K562 (cell line): ENCODE measurements around the gene PRCC. TPM values are rescaled to one million over a fixed set of nuclear protein-coding genes. Genes with fewer than 3 reads are reported as not detected.
A peak's percentile ranks its signal among the peaks of the same experiment; 100 is the strongest.

Experiments used
- ATF6 ChIP-seq: sonication (generic); formaldehyde crosslinking; IDR thresholded peaks from 2 replicates; pipeline ENCODE4 v1.4.0; 2020; ENCODE audit warnings: mild to moderate bottlenecking, missing genetic modification reagents
- BDP1 ChIP-seq: IDR thresholded peaks from 3 replicates; pipeline ENCODE4 v1.6.1; 2011; ENCODE audit not compliant: insufficient read length, insufficient read depth
- BRF2 ChIP-seq: IDR thresholded peaks from 3 replicates; pipeline ENCODE4 v1.6.1; 2011; ENCODE audit warnings: borderline replicate concordance, mild to moderate bottlenecking; ENCODE audit not compliant: insufficient read length, insufficient read depth
- CBFA2T2 ChIP-seq: fragments of 450-650 bp; conservative IDR thresholded peaks from 2 replicates; pipeline ENCODE4 v1.6.1; 2017; ENCODE audit warnings: mild to moderate bottlenecking
- GTF2A2 ChIP-seq: IDR thresholded peaks from 2 replicates; pipeline ENCODE4 v1.6.1; 2016; ENCODE audit warnings: mild to moderate bottlenecking, missing genetic modification characterization, missing compliant biosample characterization
- HMGN3 ChIP-seq: IDR thresholded peaks from 2 replicates; pipeline ENCODE4 v1.6.1; 2011; ENCODE audit warnings: borderline replicate concordance, low read depth, mild to moderate bottlenecking, mixed read lengths, low read length; ENCODE audit not compliant: insufficient read length; ENCODE audit errors: extremely low read depth
- HNRNPL ChIP-seq: fragments of 200-400 bp; formaldehyde crosslinking; IDR thresholded peaks from 2 replicates; pipeline ENCODE4 v1.6.1; 2017; ENCODE audit warnings: low read depth, mild to moderate bottlenecking, low read length
- LEF1 ChIP-seq: fragments of 450-650 bp; IDR thresholded peaks from 2 replicates; pipeline ENCODE4 v1.6.1; 2016; ENCODE audit warnings: mild to moderate bottlenecking
- MED1 ChIP-seq: sonication (generic); formaldehyde crosslinking; IDR thresholded peaks from 2 replicates; pipeline ENCODE4 v1.8.1; 2023; ENCODE audit warnings: missing genetic modification reagents, borderline replicate concordance
- MTA3 ChIP-seq: fragments of 450-650 bp; formaldehyde crosslinking; IDR thresholded peaks from 2 replicates; pipeline ENCODE4 v1.6.1; 2017; ENCODE audit warnings: mild to moderate bottlenecking, borderline replicate concordance
- NFE2L1 ChIP-seq: fragments of 450-650 bp; IDR thresholded peaks from 2 replicates; pipeline ENCODE4 v1.6.1; 2016; ENCODE audit warnings: missing genetic modification characterization, low read depth, mild to moderate bottlenecking, missing compliant biosample characterization, moderate library complexity, borderline replicate concordance
- NR1H2 ChIP-seq: sonication (generic); formaldehyde crosslinking; IDR thresholded peaks from 2 replicates; pipeline ENCODE4 v1.4.0; 2020; ENCODE audit warnings: mild to moderate bottlenecking, missing genetic modification reagents
- NR2F6 ChIP-seq: fragments of 450-650 bp; formaldehyde crosslinking; IDR thresholded peaks from 2 replicates; pipeline ENCODE4 v1.4.0; 2020; ENCODE audit warnings: mild to moderate bottlenecking
- RFX1 ChIP-seq: fragments of 450-650 bp; IDR thresholded peaks from 2 replicates; pipeline ENCODE4 v1.6.1; 2016; ENCODE audit warnings: mild to moderate bottlenecking, moderate library complexity
- RNF219 ChIP-seq: fragments of 250-450 bp; sonication (Bioruptor Pico); IDR thresholded peaks from 2 replicates; pipeline ENCODE4 v1.5.0; 2022; ENCODE audit warnings: mild to moderate bottlenecking
- TAF1 ChIP-seq: IDR thresholded peaks from 2 replicates; pipeline ENCODE4 v1.6.1; 2011; ENCODE audit warnings: mild to moderate bottlenecking, low read length, moderate library complexity; ENCODE audit not compliant: insufficient read depth, control insufficient read depth, severe bottlenecking; ENCODE audit errors: extremely low read depth
- TFAM ChIP-seq: fragments of 250-450 bp; sonication (Bioruptor Pico); conservative IDR thresholded peaks from 2 replicates; pipeline ENCODE4 v1.5.0; 2021; ENCODE audit warnings: mild to moderate bottlenecking, moderate library complexity
- TSC22D4 ChIP-seq: fragments of 450-650 bp; IDR thresholded peaks from 2 replicates; pipeline ENCODE4 v1.6.1; 2016; ENCODE audit warnings: missing genetic modification characterization, missing biosample characterization, control low read depth
- ZBED1 ChIP-seq: IDR thresholded peaks from 2 replicates; pipeline ENCODE4 v1.6.1; 2014
- ZBTB9 ChIP-seq: fragments of 450-650 bp; formaldehyde crosslinking; IDR thresholded peaks from 2 replicates; pipeline ENCODE4 v1.4.0; 2020; ENCODE audit warnings: mild to moderate bottlenecking, moderate library complexity
- ZC3H8 ChIP-seq: fragments of 450-650 bp; IDR thresholded peaks from 2 replicates; pipeline ENCODE4 v1.6.1; 2017
- ZNF23 ChIP-seq: fragments of 250-450 bp; sonication (Bioruptor Pico); IDR thresholded peaks from 2 replicates; pipeline ENCODE4 v1.4.0; 2020; ENCODE audit warnings: mild to moderate bottlenecking
- ZNF24 ChIP-seq: fragments of 450-650 bp; IDR thresholded peaks from 2 replicates; pipeline ENCODE4 v1.6.1; 2016
- ZNF780A ChIP-seq: fragments of 250-450 bp; sonication (Bioruptor Pico); IDR thresholded peaks from 2 replicates; pipeline ENCODE4 v1.5.0; 2021; ENCODE audit warnings: mild to moderate bottlenecking
- polyA plus RNA-seq, 8 experiments: library from polyadenylated mRNA; depleted of rRNA in 4 of 8; stranded (reverse) in 5 of 8; unstranded in 3 of 8; fragments of >200 nt; fragmentation: Nextera tagmentation in 2 of 8; fragmentation: Illumina TruSeq in 1 of 8; extraction: Ambion mirVana in 2 of 8; extraction: Trizol in 1 of 8; gene quantifications; 2 replicates each; pipeline versions ENCODE4 v1.2.1 to v1.2.3, GENCODE V29; 2011 to 2014; ENCODE audit warnings: inconsistent platforms in 1 of 8, missing spikeins in 1 of 8
- total RNA-seq, 7 experiments: library from RNA; depleted of rRNA in 6 of 7; stranded (reverse); fragments of >200 nt in 6 of 7; fragmentation: Illumina TruSeq in 2 of 7; extraction: Trizol in 2 of 7; gene quantifications; 2 replicates each; pipeline versions ENCODE4 v1.2.1 to v1.2.3, GENCODE V29; 2011 to 2021; ENCODE audit warnings: low replicate concordance in 1 of 7

The PRCC gene
- total and polyA plus RNA-seq, 9 of the 15 experiments (the other 6 are each of a cell fraction or from before 2014, with no cell fraction given) = 23.9 to 201 (median 41.1) TPM

GRCh38 chr1:156751757-156752481 lies 15.4 kb upstream of the PRCC start (continued):
- TF ChIP-seq NFE2L1 (tag) (no peak), RNF219 (no peak), ZNF23 (CRISPR knock-in tag) (no peak), MED1 (CRISPR knock-in tag) (no peak), NR1H2 (CRISPR knock-in tag) (peak; percentile 65; the same call in 1 of the 2 replicates), TAF1 (peak; percentile 82), TSC22D4 (tag) (no peak), ZNF24 (no peak), MTA3 (peak; percentile 91; the same call in 1 of the 2 replicates), LEF1 (no peak), RFX1 (no peak), BRF2 (no peak), ZBED1 (no peak), GTF2A2 (tag) (no peak), NR2F6 (CRISPR knock-in tag) (no peak), TFAM (CRISPR knock-in tag) (no peak), ATF6 (CRISPR knock-in tag) (peak; percentile 44; the same call in 1 of the 2 replicates), CBFA2T2 (no peak), ZC3H8 (no peak), BDP1 (no peak), HMGN3 (peak; percentile 86), HNRNPL (peak; percentile 100), ZBTB9 (0 out of 2 replicates have a peak, but pooled peaks have one; percentile 67), ZNF780A (CRISPR knock-in tag) (no peak)
